T-cell (primary cell): ENCODE measurements around the gene C11orf86. TPM values are rescaled to one million over a fixed set of nuclear protein-coding genes. Genes with fewer than 3 reads are reported as not detected.

Source experiments
- ATAC-seq, 4 experiments: fragments of 200-7000 bp in 3 of 4; fragments of 150-1000 bp in 1 of 4; cut with Tn5 transposase; replicated peaks in 1 of 4; 1 replicate in 3 of 4; 2 replicates in 1 of 4; pipeline ENCODE4 v1.10.0; 2021; ENCODE audit warnings: moderate library complexity in 3 of 4, mild to moderate bottlenecking in 2 of 4, moderate number of reproducible peaks in 1 of 4
- CTCF ChIA-PET, 2 donors: fragments of 300-600 bp; sonication (Branson Sonifier 250); formaldehyde crosslinking; loops; one replicate each; lab custom pipeline; 2022; ENCODE audit warnings: antibody characterized with exemption in 2 of 2; lab: Charles Lee
- POLR2A ChIA-PET, 2 donors: fragments of 300-600 bp; sonication (Branson Sonifier 250); formaldehyde crosslinking; loops; one replicate each; lab custom pipeline; 2022; ENCODE audit warnings: antibody characterized with exemption in 2 of 2; lab: Charles Lee
- DNase-seq, 35 experiments: peaks; one replicate each; pipeline versions ENCODE4 v3.0.0 to v3.0.0-alpha.2; 2013 to 2023
- H3K27ac ChIP-seq: one replicate; pipeline ENCODE4 v1.5.1; 2013; ENCODE audit warnings: low read length
- H3K27me3 ChIP-seq, 2 experiments: replicated peaks in 1 of 2; 1 replicate in 1 of 2; 2 replicates in 1 of 2; pipeline versions ENCODE4 v1.6.1 to v1.7.0; 2013; ENCODE audit warnings: low read length in 1 of 2, mixed read lengths in 1 of 2; ENCODE audit not compliant: control insufficient read depth in 2 of 2, insufficient read depth in 2 of 2; ENCODE audit errors: extremely low read depth in 1 of 2
- H3K36me3 ChIP-seq, 2 donors: 1 replicate in 1 of 2; 2 replicates in 1 of 2; pipeline versions ENCODE4 v1.6.1 to v1.7.0; 2013; ENCODE audit warnings: low read length in 1 of 2; ENCODE audit not compliant: control insufficient read depth in 2 of 2, insufficient read depth in 1 of 2; ENCODE audit errors: extremely low read depth in 1 of 2
- H3K4me1 ChIP-seq, 2 experiments: 1 replicate in 1 of 2; 2 replicates in 1 of 2; pipeline versions ENCODE4 v1.6.1 to v1.7.0; 2013; ENCODE audit warnings: low read length in 2 of 2, mixed read lengths in 1 of 2; ENCODE audit not compliant: insufficient read depth in 2 of 2, control insufficient read depth in 1 of 2; ENCODE audit errors: extremely low read depth in 1 of 2
- H3K4me3 ChIP-seq, 2 donors: 1 replicate in 1 of 2; 2 replicates in 1 of 2; pipeline versions ENCODE4 v1.5.1 to v1.7.0; 2013; ENCODE audit warnings: mild to moderate bottlenecking in 2 of 2, low read length in 1 of 2, moderate library complexity in 1 of 2; ENCODE audit not compliant: control insufficient read depth in 1 of 2; ENCODE audit errors: extremely low read depth in 1 of 2
- H3K9me3 ChIP-seq: 2 replicates; pipeline ENCODE4 v1.7.0; 2013
- H3K27ac Mint-ChIP-seq, 2 donors: one replicate each; pipeline ENCODE4 v1.8.0; 2020 to 2021; ENCODE audit warnings: mild to moderate bottlenecking in 2 of 2, mixed read lengths in 2 of 2
- H3K27me3 Mint-ChIP-seq, 2 donors: one replicate each; pipeline ENCODE4 v1.8.0; 2021 to 2022; ENCODE audit warnings: mixed read lengths in 2 of 2
- H3K36me3 Mint-ChIP-seq: one replicate; pipeline ENCODE4 v1.8.0; 2021; ENCODE audit warnings: mixed read lengths
- H3K4me1 Mint-ChIP-seq, 3 donors: one replicate each; pipeline ENCODE4 v1.8.0; 2020 to 2022; ENCODE audit warnings: mixed read lengths in 3 of 3, mild to moderate bottlenecking in 1 of 3
- H3K4me3 Mint-ChIP-seq, 3 donors: one replicate each; pipeline ENCODE4 v1.8.0; 2020 to 2022; ENCODE audit warnings: mild to moderate bottlenecking in 3 of 3, mixed read lengths in 3 of 3, moderate library complexity in 3 of 3
- H3K9me3 Mint-ChIP-seq, 3 donors: one replicate each; pipeline ENCODE4 v1.8.0; 2020 to 2022; ENCODE audit warnings: mixed read lengths in 3 of 3
- WGBS: methylation state at CpG from one replicate; pipeline ENCODE4 v1.1.5; 2013; ENCODE audit warnings: missing lambda C conversion rate; ENCODE audit not compliant: insufficient coverage; 5-methylcytosine and 5-hydroxymethylcytosine counted together
- total RNA-seq, 35 experiments: library from RNA in 6 of 35; stranded (reverse) in 6 of 35; fragments of 120-200 nt in 1 of 35; gene quantifications; one replicate each; pipeline versions ENCODE4 v1.2.1 to v1.2.4 and lab custom pipeline; 2013 to 2026

The C11orf86 gene
- total RNA-seq, 5 donors from 2014 or later (not counting 1 experiment from before 2014, with no cell fraction given) = not detected

DNA sequence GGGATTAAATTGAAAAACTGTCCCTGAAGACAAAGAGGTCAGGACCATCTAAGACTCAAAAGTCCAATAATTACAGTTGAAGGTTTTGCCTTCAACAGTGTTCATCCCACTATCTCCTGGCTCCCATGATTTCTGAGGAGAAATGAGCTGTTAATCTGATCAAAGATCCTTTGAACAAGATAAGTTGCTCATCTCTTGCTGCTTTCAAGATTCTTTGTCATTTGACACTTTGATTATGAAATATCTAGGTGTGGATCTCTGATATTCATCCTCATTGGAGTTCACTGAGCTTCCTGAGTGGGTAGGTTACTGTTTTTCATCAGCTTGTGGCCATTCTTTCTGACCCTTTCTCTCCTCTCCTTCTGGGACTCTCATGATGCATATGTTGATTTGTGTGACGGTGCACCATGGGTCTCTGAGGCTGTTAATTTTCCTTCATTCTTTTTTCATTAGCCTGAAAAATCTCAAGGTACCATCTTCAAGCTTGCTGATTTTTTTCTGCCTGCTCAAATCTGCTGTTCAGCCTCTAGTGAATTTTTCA, 37.8 kb upstream of the C11orf86 start:
- Mint-ChIP-seq H3K9me3 (no peaks in the 10 kb centered on the region), H3K4me1 (no peaks in the 10 kb centered on the region), H3K27me3 (no peaks in the 10 kb centered on the region), H3K4me3 (no peak overlapping the region), H3K27ac (no peak overlapping the region), H3K36me3 (peaks cover under 1% of the 10 kb centered on the region)
- no peaks in the 10 kb centered on the region for H3K4me1 ChIP-seq
- no peak for ATAC-seq
- H3K27me3 ChIP-seq = no peaks in the 10 kb centered on the region
- no peak overlapping the region for H3K4me3 ChIP-seq
- no peak for DNase-seq
- WGBS = no CpG with 5 or more reads among the region's 1 CpG
- CTCF ChIA-PET = interaction anchor here (0.6 to 0.7 kb wide), 2 partner anchors 29 to 45 kb away, joined by 4 to 7 read pairs; no protein-coding TSS in a partner anchor
- no peak overlapping the region for H3K27ac ChIP-seq
- no peaks in the 10 kb centered on the region for H3K36me3 ChIP-seq
- POLR2A ChIA-PET = no interaction called here
- H3K9me3 ChIP-seq = no peaks in the 10 kb centered on the region

DNA sequence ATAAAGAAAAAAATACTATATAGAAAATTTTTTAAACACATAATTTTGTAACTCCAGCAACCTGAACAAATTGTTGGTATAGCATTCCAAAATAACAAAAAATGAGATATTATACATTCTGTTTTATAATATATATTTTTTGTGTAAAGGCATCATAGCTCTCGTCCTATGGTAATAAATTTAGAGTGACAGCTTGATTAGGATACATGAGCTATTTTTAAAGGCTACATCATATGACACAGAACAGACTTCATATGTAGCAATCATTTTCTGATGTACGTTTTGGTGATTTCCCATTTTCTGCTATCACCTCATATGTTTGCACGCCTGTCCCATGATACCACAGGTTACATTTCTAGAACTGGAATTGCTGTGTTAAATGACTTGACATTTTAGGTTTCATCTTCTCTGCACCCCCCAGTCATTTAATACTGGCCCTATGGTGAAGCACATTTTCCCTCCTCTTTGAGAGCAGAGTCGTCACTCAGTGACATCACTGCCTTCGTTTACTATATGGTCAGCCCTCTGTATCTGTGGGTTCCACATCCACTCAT, 36.4 kb upstream of the C11orf86 start:
- WGBS = 90% methylated on average over 2 of the region's 5 CpGs

DNA sequence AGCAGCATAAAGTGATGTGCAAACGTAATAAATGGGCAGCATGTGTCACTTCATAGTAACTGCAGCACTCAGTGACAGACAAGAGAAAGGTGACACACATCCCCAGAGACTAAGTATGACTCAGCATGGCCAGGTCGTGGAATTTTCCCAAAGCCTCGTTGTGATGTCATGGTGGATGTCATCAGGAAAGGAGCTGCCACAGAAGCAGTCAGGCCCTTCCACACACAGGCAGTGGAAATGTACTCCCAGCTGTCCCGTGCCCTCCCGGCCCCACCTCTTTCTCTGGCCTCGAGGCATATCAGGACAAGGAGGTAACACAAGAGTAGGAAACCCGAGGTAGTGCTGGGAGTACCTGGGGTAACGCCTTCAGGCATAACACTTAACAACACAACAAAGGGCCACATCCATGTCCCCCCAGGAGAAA, 25.0 kb upstream of the C11orf86 start:
- H3K4me1 ChIP-seq = no peaks in the 10 kb centered on the region
- H3K4me1 Mint-ChIP-seq = peaks cover 0 to 2% (median 0%) of the 10 kb centered on the region in 3 donors
- ChIA-PET POLR2A (no interaction called here), CTCF (no interaction called here)
- 100% methylated on average over 2 of the region's 8 CpGs for WGBS
- ATAC-seq (no peak), DNase-seq (no peak)
- no peaks in the 10 kb centered on the region for H3K36me3 ChIP-seq
- no peak overlapping the region for H3K4me3 Mint-ChIP-seq
- peaks cover 3% of the 10 kb centered on the region for H3K36me3 Mint-ChIP-seq
- H3K9me3 Mint-ChIP-seq = no peaks in the 10 kb centered on the region
- H3K27me3 Mint-ChIP-seq = no peaks in the 10 kb centered on the region
- H3K9me3 ChIP-seq = no peaks in the 10 kb centered on the region
- no peak overlapping the region for H3K4me3 ChIP-seq
- H3K27ac ChIP-seq = no peak overlapping the region
- no peak overlapping the region for H3K27ac Mint-ChIP-seq
- no peaks in the 10 kb centered on the region for H3K27me3 ChIP-seq

More for the DNA sequence above, 36.4 kb upstream of the C11orf86 start:
- Histone ChIP-seq H3K36me3 (no peaks in the 10 kb centered on the region), H3K27me3 (no peaks in the 10 kb centered on the region), H3K4me1 (no peaks in the 10 kb centered on the region), H3K4me3 (no peak overlapping the region), H3K27ac (no peak overlapping the region), H3K9me3 (no peaks in the 10 kb centered on the region)
- Mint-ChIP-seq H3K27me3 (no peaks in the 10 kb centered on the region), H3K27ac (no peak overlapping the region), H3K36me3 (peaks cover 3% of the 10 kb centered on the region), H3K4me1 (no peaks in the 10 kb centered on the region), H3K4me3 (no peak overlapping the region), H3K9me3 (no peaks in the 10 kb centered on the region)
- DNase-seq = no peak
- no peak for ATAC-seq
- POLR2A ChIA-PET = no interaction called here
- CTCF ChIA-PET = no interaction called here

DNA sequence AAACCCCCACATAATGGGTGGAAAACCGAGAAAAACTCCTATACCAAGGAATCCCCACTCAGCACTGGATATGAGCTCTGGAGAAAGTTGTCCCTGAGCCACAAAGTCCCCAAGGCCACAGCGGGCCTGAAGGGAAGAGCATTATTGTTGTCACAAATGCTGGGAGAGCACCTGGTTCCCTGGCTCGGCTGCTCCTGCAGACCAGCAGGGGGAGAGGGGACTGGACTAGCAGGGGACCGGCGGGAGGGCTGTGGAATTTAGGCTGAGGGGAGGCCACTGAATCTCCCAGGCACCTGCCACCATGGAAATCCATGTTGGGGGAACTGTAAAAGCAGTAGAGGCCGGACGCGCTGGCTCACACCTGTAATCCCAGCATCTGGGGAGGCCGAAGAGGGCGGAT, 24.0 kb upstream of the C11orf86 start:
- Histone ChIP-seq H3K27ac (no peak overlapping the region), H3K27me3 (no peaks in the 10 kb centered on the region), H3K4me1 (no peaks in the 10 kb centered on the region), H3K36me3 (no peaks in the 10 kb centered on the region), H3K4me3 (no peak overlapping the region), H3K9me3 (no peaks in the 10 kb centered on the region)
- no peak for ATAC-seq
- H3K27me3 Mint-ChIP-seq = no peaks in the 10 kb centered on the region
- H3K36me3 Mint-ChIP-seq = peaks cover 3% of the 10 kb centered on the region
- no peak overlapping the region for H3K27ac Mint-ChIP-seq
- POLR2A ChIA-PET = no interaction called here
- CTCF ChIA-PET = no interaction called here
- 100% methylated on average over 3 of the region's 10 CpGs for WGBS
- H3K9me3 Mint-ChIP-seq = no peaks in the 10 kb centered on the region
- H3K4me1 Mint-ChIP-seq = peaks cover 0 to 5% (median 0%) of the 10 kb centered on the region in 3 donors
- DNase-seq = no peak
- no peak overlapping the region for H3K4me3 Mint-ChIP-seq

DNA sequence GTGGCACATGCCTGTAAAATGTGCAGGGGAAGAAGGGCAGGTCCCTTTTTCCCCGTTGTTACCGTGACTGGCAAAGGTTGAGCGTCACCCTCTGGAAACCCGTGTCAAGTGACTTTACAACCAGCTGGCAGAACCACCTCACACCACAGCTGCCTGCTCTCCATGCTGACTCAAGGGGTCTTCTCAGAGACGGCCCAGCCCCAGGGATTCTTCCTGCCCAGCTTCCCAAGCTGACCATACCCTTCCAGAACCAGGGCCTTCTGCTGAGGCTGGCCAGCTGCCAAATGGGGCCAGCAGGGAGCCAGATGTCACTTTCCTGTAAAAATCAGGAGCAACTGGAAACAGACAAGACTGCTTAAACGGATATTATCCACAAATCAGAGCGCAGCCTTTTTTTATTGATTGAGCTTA, 23.2 kb upstream of the C11orf86 start:
- Histone ChIP-seq H3K27ac (no peak overlapping the region), H3K27me3 (no peaks in the 10 kb centered on the region), H3K36me3 (no peaks in the 10 kb centered on the region), H3K9me3 (no peaks in the 10 kb centered on the region), H3K4me3 (no peak overlapping the region), H3K4me1 (peaks cover 0 to 2% of the 10 kb centered on the region in 2 experiments)
- DNase-seq (no peak), ATAC-seq (no peak)
- CTCF ChIA-PET = no interaction called here
- no peaks in the 10 kb centered on the region for H3K27me3 Mint-ChIP-seq
- POLR2A ChIA-PET = no interaction called here
- H3K36me3 Mint-ChIP-seq = peaks cover 3% of the 10 kb centered on the region
- peaks cover 4 to 12% (median 4%) of the 10 kb centered on the region in 3 donors for H3K4me1 Mint-ChIP-seq
- H3K4me3 Mint-ChIP-seq = no peak overlapping the region
- WGBS = 86% methylated on average over 7 of the region's 7 CpGs
- H3K27ac Mint-ChIP-seq = no peak overlapping the region
- no peaks in the 10 kb centered on the region for H3K9me3 Mint-ChIP-seq

DNA sequence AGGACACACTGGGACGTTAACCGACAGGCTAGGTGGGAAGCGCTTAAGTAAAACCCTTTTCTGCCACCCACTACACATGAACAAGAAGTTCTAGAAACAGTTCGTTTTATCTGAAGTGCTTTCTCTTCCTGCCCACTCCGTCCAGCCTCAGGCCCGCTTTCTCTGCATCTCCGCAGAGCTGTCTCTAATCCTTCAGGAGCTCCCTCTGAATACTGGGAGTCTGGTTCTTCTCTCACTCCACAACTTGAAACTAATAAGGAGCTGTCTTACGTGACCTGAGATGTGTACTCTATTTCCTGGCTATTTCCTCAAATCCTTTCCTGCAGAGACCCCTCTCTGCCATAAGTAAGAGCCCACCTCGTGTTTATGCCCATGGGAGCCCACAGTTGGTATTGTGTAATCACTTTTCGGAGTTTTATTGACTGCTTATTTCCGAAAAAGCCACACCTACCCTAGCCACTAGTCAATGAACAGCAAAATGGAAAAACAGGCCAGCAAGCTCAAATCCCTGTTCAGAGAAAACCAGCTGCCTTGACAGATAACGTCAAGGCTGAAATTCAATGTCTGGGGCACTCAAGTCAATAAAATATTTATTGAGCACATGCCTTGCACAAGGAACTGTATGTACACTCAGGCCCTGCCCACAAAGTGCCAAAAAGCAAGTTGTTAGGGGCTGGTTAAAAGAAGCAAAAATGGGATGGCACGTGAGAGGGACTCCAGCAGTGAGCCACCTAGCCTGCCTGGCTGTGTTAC, 21.8 kb upstream of the C11orf86 start:
- Mint-ChIP-seq H3K27ac (no peak overlapping the region), H3K4me1 (peaks cover 8 to 19% (median 12%) of the 10 kb centered on the region in 3 donors), H3K4me3 (no peak overlapping the region), H3K27me3 (no peaks in the 10 kb centered on the region), H3K9me3 (no peaks in the 10 kb centered on the region), H3K36me3 (peaks cover 3% of the 10 kb centered on the region)
- H3K9me3 ChIP-seq = no peaks in the 10 kb centered on the region
- no peaks in the 10 kb centered on the region for H3K27me3 ChIP-seq
- ATAC-seq (no peak), DNase-seq (no peak)
- peaks cover 0 to 11% of the 10 kb centered on the region in 2 experiments for H3K4me1 ChIP-seq
- no peak overlapping the region for H3K4me3 ChIP-seq
- 87% methylated on average over 6 of the region's 13 CpGs for WGBS
- H3K36me3 ChIP-seq = no peaks in the 10 kb centered on the region
- H3K27ac ChIP-seq = no peak overlapping the region
- POLR2A ChIA-PET = no interaction called here
- CTCF ChIA-PET = no interaction called here
